SU-DHL-6 (cell line): Measurements from ENCODE around the gene B4GALT1.

Source experiments
- CTCF ChIP-seq: fragments of 200-600 bp; sonication (generic); IDR thresholded peaks from one replicate; pipeline ENCODE4 v1.5.1; 2017; ENCODE audit warnings: antibody characterized with exemption, mild to moderate bottlenecking, low read length, moderate library complexity; ENCODE audit not compliant: insufficient read depth, poor library complexity, severe bottlenecking
- EZH2phosphoT487 ChIP-seq: fragments of 200-600 bp; sonication (generic), shearing (Covaris generic); conservative IDR thresholded peaks from 2 replicates; pipeline ENCODE4 v1.6.1; 2018; ENCODE audit warnings: mild to moderate bottlenecking, antibody characterized with exemption, low read length, moderate library complexity, mixed read lengths

DNA sequence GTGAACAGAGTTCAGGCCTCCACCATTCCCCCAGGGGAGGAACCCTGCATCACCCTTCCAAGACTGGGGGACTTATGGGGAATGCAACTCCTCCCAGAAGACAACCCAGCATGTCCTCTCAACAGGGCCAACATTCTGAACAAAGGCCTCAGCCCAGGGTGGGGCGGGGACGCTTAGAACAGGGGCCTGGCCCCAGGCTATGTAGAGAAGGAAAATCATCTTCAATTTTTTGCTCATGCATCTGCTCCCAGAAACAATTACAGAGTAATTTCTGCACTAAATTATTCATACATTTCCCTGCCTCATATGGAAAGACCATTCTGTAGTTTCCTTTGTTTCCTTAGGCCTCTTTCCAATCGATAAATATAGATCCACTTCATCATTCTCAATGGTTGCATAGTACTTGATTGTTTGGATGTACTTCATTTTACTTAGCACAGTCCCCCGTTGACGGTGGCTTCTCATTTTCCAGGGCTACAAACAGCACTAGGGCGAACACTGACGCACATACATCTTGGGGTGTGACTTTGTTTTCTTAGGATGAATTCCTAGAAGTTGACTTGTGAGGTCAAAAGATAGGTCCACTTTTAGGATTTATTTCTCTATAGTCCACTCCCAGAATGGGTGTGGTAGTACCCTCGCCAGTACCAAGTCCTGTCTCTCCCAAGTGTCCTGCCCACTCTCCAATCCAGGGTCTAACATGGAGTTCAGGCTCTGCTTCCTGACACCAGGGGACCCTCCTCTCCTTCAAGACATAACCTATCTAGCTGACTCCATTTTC lies 63.4 kb downstream of the B4GALT1 start:
- TF ChIP-seq CTCF = no peak
- no peak for TF ChIP-seq EZH2phosphoT487
